HepG2 (cell line): Measurements from ENCODE around the gene GDF15. TPM values are rescaled to one million over a fixed set of nuclear protein-coding genes. Genes with fewer than 3 reads are reported as not detected.

Experiments used
- ATRX ChIP-seq: sonication (generic); formaldehyde crosslinking; IDR thresholded peaks from 2 replicates; pipeline ENCODE4 v1.4.0; 2020; ENCODE audit warnings: missing genetic modification reagents, borderline replicate concordance
- FOXK2 ChIP-seq: fragments of 450-650 bp; IDR thresholded peaks from 2 replicates; pipeline ENCODE4 v1.6.1; 2016
- GLI4 ChIP-seq: sonication (generic); formaldehyde crosslinking; IDR thresholded peaks from 2 replicates; pipeline ENCODE4 v1.5.1; 2020; ENCODE audit warnings: missing genetic modification reagents, mild to moderate bottlenecking, moderate library complexity, borderline replicate concordance
- GPN1 ChIP-seq: sonication (generic); formaldehyde crosslinking; IDR thresholded peaks from 2 replicates; pipeline ENCODE4 v1.5.1; 2020; ENCODE audit warnings: missing genetic modification reagents, borderline replicate concordance
- HMG20B ChIP-seq: conservative IDR thresholded peaks from 2 replicates; pipeline ENCODE4 v1.6.1; 2016; ENCODE audit warnings: missing genetic modification reagents, missing compliant biosample characterization
- PHF8 ChIP-seq: sonication (generic); formaldehyde crosslinking; IDR thresholded peaks from 2 replicates; pipeline ENCODE4 v1.5.0; 2020; ENCODE audit warnings: missing genetic modification reagents
- RXRA ChIP-seq: sonication (generic); formaldehyde crosslinking; IDR thresholded peaks from 2 replicates; pipeline ENCODE4 v1.5.1; 2020; ENCODE audit warnings: missing genetic modification reagents
- SALL2 ChIP-seq: sonication (generic); formaldehyde crosslinking; IDR thresholded peaks from 2 replicates; pipeline ENCODE4 v1.8.1; 2023; ENCODE audit warnings: mild to moderate bottlenecking, missing genetic modification reagents, inconsistent platforms
- SMARCC2 ChIP-seq: fragments of 450-650 bp; IDR thresholded peaks from 2 replicates; pipeline ENCODE4 v1.6.1; 2017; ENCODE audit warnings: antibody characterized with exemption, mild to moderate bottlenecking
- TSC22D2 ChIP-seq: sonication (generic); formaldehyde crosslinking; IDR thresholded peaks from 2 replicates; pipeline ENCODE4 v1.5.1; 2020; ENCODE audit warnings: missing genetic modification reagents, mild to moderate bottlenecking, borderline replicate concordance
- XBP1 ChIP-seq: sonication (generic); formaldehyde crosslinking; IDR thresholded peaks from 2 replicates; pipeline ENCODE4 v1.5.0; 2020; ENCODE audit warnings: missing genetic modification reagents
- ZC3H13 ChIP-seq: sonication (generic); formaldehyde crosslinking; IDR thresholded peaks from 2 replicates; pipeline ENCODE4 v1.8.1; 2023; ENCODE audit warnings: mild to moderate bottlenecking, missing genetic modification reagents, moderate library complexity
- ZFP36L2 ChIP-seq: sonication (generic); formaldehyde crosslinking; IDR thresholded peaks from 2 replicates; pipeline ENCODE4 v1.4.0; 2020; ENCODE audit warnings: missing genetic modification reagents
- ZNF224 ChIP-seq: sonication (generic); formaldehyde crosslinking; IDR thresholded peaks from 2 replicates; pipeline ENCODE4 v1.5.0; 2020; ENCODE audit warnings: mild to moderate bottlenecking, missing genetic modification reagents
- ZNF484 ChIP-seq: sonication (generic); formaldehyde crosslinking; IDR thresholded peaks from 2 replicates; pipeline ENCODE4 v1.5.1; 2020; ENCODE audit warnings: mild to moderate bottlenecking, low read depth, missing genetic modification reagents, borderline replicate concordance
- ZNF7 ChIP-seq: IDR thresholded peaks from 2 replicates; pipeline ENCODE4 v1.6.1; 2016; ENCODE audit warnings: missing biosample characterization, missing genetic modification reagents
- ZNF773 ChIP-seq: sonication (generic); formaldehyde crosslinking; IDR thresholded peaks from 2 replicates; pipeline ENCODE4 v1.4.0; 2020; ENCODE audit warnings: missing genetic modification reagents, borderline replicate concordance
- polyA plus RNA-seq, 8 experiments: library from polyadenylated mRNA; depleted of rRNA in 3 of 8; stranded (reverse) in 7 of 8; unstranded in 1 of 8; fragments of >200 nt; fragmentation: Illumina TruSeq in 4 of 8; extraction: Trizol in 4 of 8; gene quantifications; 2 replicates each; pipeline versions ENCODE4 v1.2.1 to v1.2.3, GENCODE V29; 2011 to 2016; ENCODE audit warnings: low read depth in 4 of 8, missing spikeins in 1 of 8, mixed read lengths in 1 of 8; ENCODE audit not compliant: insufficient read depth in 1 of 8
- total RNA-seq, 5 experiments: library from RNA; depleted of rRNA; stranded (reverse); fragments of >200 nt; fragmentation: Illumina TruSeq; extraction: Trizol; gene quantifications; 2 replicates each; pipeline ENCODE4 v1.2.3, GENCODE V29; 2016; ENCODE audit warnings: low read depth in 1 of 5
- TF ChIP-seq, protein P1 (sequence below): sonication (generic); formaldehyde crosslinking; IDR thresholded peaks from 2 replicates; pipeline ENCODE4 v1.4.0; 2020; ENCODE audit warnings: missing genetic modification reagents, mild to moderate bottlenecking, borderline replicate concordance
- TF ChIP-seq, protein P2 (sequence below): sonication (generic); formaldehyde crosslinking; IDR thresholded peaks from 2 replicates; pipeline ENCODE4 v1.4.0; 2020; ENCODE audit warnings: missing genetic modification reagents
- TF ChIP-seq, protein P3 (sequence below): sonication (generic); formaldehyde crosslinking; IDR thresholded peaks from 2 replicates; pipeline ENCODE4 v1.4.0; 2020; ENCODE audit warnings: missing genetic modification reagents
- TF ChIP-seq, protein P4 (sequence below): sonication (generic); formaldehyde crosslinking; IDR thresholded peaks from 2 replicates; pipeline ENCODE4 v1.8.0; 2022; ENCODE audit warnings: missing genetic modification reagents, low read depth, mild to moderate bottlenecking, borderline replicate concordance

The GDF15 gene
- total and polyA plus RNA-seq, 2 of the 13 experiments (the other 11 are each of a cell fraction or from before 2014, with no cell fraction given), result 146 to 422 TPM

DNA sequence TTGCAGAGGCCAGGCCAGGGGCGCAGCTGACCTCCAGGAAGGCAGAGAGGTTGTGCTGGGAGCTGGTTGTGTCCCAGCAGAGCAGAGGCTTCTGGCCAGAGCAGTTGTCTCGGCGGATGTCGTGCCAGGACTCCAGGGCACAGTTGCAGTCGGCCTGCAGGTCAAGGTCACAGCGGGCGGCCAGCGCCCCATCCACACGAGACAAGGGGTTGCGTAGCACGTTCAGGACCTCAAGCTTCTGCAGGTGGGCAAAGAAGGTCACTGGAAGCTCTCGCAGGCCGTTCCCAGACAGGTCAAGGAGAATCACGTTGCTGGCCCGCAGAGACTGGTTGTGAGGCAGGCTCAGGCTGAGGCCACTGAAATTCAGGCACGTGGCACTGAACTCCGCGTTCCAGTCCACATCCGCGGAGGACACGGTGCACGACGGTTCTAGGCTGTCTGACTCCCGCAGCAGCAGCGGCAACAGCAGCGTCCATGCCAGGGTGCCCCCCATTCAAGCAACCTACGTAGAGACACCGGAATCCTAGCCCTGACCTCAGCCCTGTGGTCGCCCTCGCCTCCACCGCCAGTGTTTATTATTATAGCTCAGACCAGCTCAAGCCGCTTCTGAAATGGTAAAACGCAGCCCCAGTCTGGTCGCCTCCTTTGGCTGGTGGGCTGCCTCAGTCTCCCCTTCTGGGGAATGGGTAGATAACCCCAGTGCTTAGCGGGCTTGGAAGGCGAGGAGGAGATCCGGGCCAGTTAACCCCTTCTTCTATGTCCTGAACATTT, 10.7 kb downstream of the GDF15 start (continued):
- TF ChIP-seq, protein P1, sequence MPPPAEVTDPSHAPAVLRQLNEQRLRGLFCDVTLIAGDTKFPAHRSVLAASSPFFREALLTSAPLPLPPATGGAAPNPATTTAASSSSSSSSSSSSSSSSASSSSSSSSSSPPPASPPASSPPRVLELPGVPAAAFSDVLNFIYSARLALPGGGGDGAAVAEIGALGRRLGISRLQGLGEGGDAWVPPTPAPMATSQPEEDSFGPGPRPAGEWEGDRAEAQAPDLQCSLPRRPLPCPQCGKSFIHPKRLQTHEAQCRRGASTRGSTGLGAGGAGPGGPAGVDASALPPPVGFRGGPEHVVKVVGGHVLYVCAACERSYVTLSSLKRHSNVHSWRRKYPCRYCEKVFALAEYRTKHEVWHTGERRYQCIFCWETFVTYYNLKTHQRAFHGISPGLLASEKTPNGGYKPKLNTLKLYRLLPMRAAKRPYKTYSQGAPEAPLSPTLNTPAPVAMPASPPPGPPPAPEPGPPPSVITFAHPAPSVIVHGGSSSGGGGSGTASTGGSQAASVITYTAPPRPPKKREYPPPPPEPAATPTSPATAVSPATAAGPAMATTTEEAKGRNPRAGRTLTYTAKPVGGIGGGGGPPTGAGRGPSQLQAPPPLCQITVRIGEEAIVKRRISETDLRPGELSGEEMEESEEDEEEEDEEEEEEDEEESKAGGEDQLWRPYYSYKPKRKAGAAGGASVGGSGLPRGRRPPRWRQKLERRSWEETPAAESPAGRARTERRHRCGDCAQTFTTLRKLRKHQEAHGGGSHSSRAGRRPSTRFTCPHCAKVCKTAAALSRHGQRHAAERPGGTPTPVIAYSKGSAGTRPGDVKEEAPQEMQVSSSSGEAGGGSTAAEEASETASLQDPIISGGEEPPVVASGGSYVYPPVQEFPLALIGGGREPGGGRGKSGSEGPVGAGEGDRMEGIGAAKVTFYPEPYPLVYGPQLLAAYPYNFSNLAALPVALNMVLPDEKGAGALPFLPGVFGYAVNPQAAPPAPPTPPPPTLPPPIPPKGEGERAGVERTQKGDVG (CRISPR knock-in tag), result no peak
- TF ChIP-seq ZNF7 (CRISPR knock-in tag) (no peak), XBP1 (CRISPR knock-in tag) (no peak), HMG20B (CRISPR knock-in tag) (no peak), TSC22D2 (no peak), SMARCC2 (no peak), GPN1 (no peak), RXRA (CRISPR knock-in tag) (peak; percentile 85), GLI4 (CRISPR knock-in tag) (no peak), ZNF224 (CRISPR knock-in tag) (no peak), ZFP36L2 (CRISPR knock-in tag) (no peak), SALL2 (no peak), ATRX (no peak), ZNF773 (CRISPR knock-in tag) (peak; percentile 13; the same call in 1 of the 2 replicates), ZC3H13 (CRISPR knock-in tag) (no peak), PHF8 (CRISPR knock-in tag) (no peak), ZNF484 (CRISPR knock-in tag) (no peak), FOXK2 (no peak)
- TF ChIP-seq, protein P2, sequence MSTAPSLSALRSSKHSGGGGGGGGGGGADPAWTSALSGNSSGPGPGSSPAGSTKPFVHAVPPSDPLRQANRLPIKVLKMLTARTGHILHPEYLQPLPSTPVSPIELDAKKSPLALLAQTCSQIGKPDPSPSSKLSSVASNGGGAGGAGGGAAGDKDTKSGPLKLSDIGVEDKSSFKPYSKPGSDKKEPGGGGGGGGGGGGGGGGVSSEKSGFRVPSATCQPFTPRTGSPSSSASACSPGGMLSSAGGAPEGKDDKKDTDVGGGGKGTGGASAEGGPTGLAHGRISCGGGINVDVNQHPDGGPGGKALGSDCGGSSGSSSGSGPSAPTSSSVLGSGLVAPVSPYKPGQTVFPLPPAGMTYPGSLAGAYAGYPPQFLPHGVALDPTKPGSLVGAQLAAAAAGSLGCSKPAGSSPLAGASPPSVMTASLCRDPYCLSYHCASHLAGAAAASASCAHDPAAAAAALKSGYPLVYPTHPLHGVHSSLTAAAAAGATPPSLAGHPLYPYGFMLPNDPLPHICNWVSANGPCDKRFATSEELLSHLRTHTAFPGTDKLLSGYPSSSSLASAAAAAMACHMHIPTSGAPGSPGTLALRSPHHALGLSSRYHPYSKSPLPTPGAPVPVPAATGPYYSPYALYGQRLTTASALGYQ (CRISPR knock-in tag), result no peak
- TF ChIP-seq, protein P3, sequence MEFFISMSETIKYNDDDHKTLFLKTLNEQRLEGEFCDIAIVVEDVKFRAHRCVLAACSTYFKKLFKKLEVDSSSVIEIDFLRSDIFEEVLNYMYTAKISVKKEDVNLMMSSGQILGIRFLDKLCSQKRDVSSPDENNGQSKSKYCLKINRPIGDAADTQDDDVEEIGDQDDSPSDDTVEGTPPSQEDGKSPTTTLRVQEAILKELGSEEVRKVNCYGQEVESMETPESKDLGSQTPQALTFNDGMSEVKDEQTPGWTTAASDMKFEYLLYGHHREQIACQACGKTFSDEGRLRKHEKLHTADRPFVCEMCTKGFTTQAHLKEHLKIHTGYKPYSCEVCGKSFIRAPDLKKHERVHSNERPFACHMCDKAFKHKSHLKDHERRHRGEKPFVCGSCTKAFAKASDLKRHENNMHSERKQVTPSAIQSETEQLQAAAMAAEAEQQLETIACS (CRISPR knock-in tag), result no peak
- TF ChIP-seq, protein P4, sequence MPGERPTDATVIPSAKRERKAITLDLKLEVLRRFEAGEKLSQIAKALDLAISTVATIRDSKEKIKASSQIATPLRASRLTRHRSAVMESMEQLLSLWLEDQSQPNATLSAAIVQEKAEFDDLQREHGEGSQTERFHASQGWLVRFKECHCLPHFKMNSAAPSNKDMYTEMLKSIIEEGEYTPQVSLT (CRISPR knock-in tag), result no peak
